ENCODE measurements around the gene SH3TC2. TPM values are rescaled to one million over a fixed set of nuclear protein-coding genes. Genes with fewer than 3 reads are reported as not detected.

Gene SH3TC2
- total RNA-seq, 1 donor from 2014 or later = 5.7 TPM

GRCh38 chr5:149045089-149045460 is 17.8 kb downstream of the SH3TC2 start:
- no peaks in the 10 kb centered on the region for H3K27me3 ChIP-seq (ENCODE audit: control insufficient read depth in 3 of 3, insufficient read depth in 3 of 3, low read length in 3 of 3)

GRCh38 chr5:149044453-149045088 is 18.3 kb downstream of the SH3TC2 start:
- H3K36me3 ChIP-seq (ENCODE audit: control insufficient read depth in 3 of 3, insufficient read depth in 3 of 3, low read length in 3 of 3) = no peaks in the 10 kb centered on the region
- H3K27me3 ChIP-seq (ENCODE audit: control insufficient read depth in 3 of 3, insufficient read depth in 3 of 3, low read length in 3 of 3) = no peaks in the 10 kb centered on the region
- no peak overlapping the region for H3K27ac ChIP-seq (ENCODE audit: low read depth, low read length)
- H3K4me1 ChIP-seq (ENCODE audit: control insufficient read depth in 3 of 3, insufficient read depth in 3 of 3, low read length in 3 of 3) = peaks cover 0 to 2% (median 0%) of the 10 kb centered on the region in 3 donors
- no peak overlapping the region for H3K4me3 ChIP-seq (ENCODE audit: low read length in 3 of 3)
- H3K9me3 ChIP-seq (ENCODE audit: control insufficient read depth in 3 of 3, low read length in 3 of 3) = no peaks in the 10 kb centered on the region
- no peak overlapping the region for H3K9ac ChIP-seq (ENCODE audit: low read depth in 1 of 3, low read length in 3 of 3)

More at GRCh38 chr5:149045089-149045460, 17.8 kb downstream of the SH3TC2 start:
- peaks cover 0 to 2% (median 0%) of the 10 kb centered on the region in 3 donors for H3K4me1 ChIP-seq (ENCODE audit: control insufficient read depth in 3 of 3, insufficient read depth in 3 of 3, low read length in 3 of 3)
- H3K27ac ChIP-seq (ENCODE audit: low read depth, low read length) = no peak overlapping the region
- H3K9me3 ChIP-seq (ENCODE audit: control insufficient read depth in 3 of 3, low read length in 3 of 3) = no peaks in the 10 kb centered on the region
- no peaks in the 10 kb centered on the region for H3K36me3 ChIP-seq (ENCODE audit: control insufficient read depth in 3 of 3, insufficient read depth in 3 of 3, low read length in 3 of 3)
- no peak overlapping the region for H3K4me3 ChIP-seq (ENCODE audit: low read length in 3 of 3)
- no peak overlapping the region for H3K9ac ChIP-seq (ENCODE audit: low read depth in 1 of 3, low read length in 3 of 3)

- Histone ChIP-seq H3K27ac (ENCODE audit: low read depth, low read length) (no peak overlapping the region), H3K4me3 (ENCODE audit: low read length in 3 of 3) (no peak overlapping the region), H3K9ac (ENCODE audit: low read depth in 1 of 3, low read length in 3 of 3) (no peak overlapping the region), H3K27me3 (ENCODE audit: control insufficient read depth in 3 of 3, insufficient read depth in 3 of 3, low read length in 3 of 3) (no peaks in the 10 kb centered on the region), H3K4me1 (ENCODE audit: control insufficient read depth in 3 of 3, insufficient read depth in 3 of 3, low read length in 3 of 3) (peaks cover 0 to 2% (median 0%) of the 10 kb centered on the region in 3 donors), H3K36me3 (ENCODE audit: control insufficient read depth in 3 of 3, insufficient read depth in 3 of 3, low read length in 3 of 3) (no peaks in the 10 kb centered on the region), H3K9me3 (ENCODE audit: control insufficient read depth in 3 of 3, low read length in 3 of 3) (no peaks in the 10 kb centered on the region)
These were observed 19.2 kb downstream of the SH3TC2 start for GRCh38 chr5:149043641-149044040.

GRCh38 chr5:149042865-149043264 is 20.0 kb downstream of the SH3TC2 start:
- H3K27ac ChIP-seq (ENCODE audit: low read depth, low read length) = no peak overlapping the region
- H3K9ac ChIP-seq (ENCODE audit: low read depth in 1 of 3, low read length in 3 of 3) = no peak overlapping the region
- H3K4me1 ChIP-seq (ENCODE audit: control insufficient read depth in 3 of 3, insufficient read depth in 3 of 3, low read length in 3 of 3) = peaks cover 0 to 2% (median 2%) of the 10 kb centered on the region in 3 donors
- H3K9me3 ChIP-seq (ENCODE audit: control insufficient read depth in 3 of 3, low read length in 3 of 3) = no peaks in the 10 kb centered on the region
- H3K27me3 ChIP-seq (ENCODE audit: control insufficient read depth in 3 of 3, insufficient read depth in 3 of 3, low read length in 3 of 3) = no peaks in the 10 kb centered on the region
- no peak overlapping the region for H3K4me3 ChIP-seq (ENCODE audit: low read length in 3 of 3)
- H3K36me3 ChIP-seq (ENCODE audit: control insufficient read depth in 3 of 3, insufficient read depth in 3 of 3, low read length in 3 of 3) = no peaks in the 10 kb centered on the region

GRCh38 chr5:149041242-149041641 is 21.6 kb downstream of the SH3TC2 start:
- Histone ChIP-seq H3K27ac (ENCODE audit: low read depth, low read length) (no peak overlapping the region), H3K4me3 (ENCODE audit: low read length in 3 of 3) (no peak overlapping the region), H3K36me3 (ENCODE audit: control insufficient read depth in 3 of 3, insufficient read depth in 3 of 3, low read length in 3 of 3) (no peaks in the 10 kb centered on the region), H3K4me1 (ENCODE audit: control insufficient read depth in 3 of 3, insufficient read depth in 3 of 3, low read length in 3 of 3) (peaks cover 0 to 6% (median 5%) of the 10 kb centered on the region in 3 donors), H3K9me3 (ENCODE audit: control insufficient read depth in 3 of 3, low read length in 3 of 3) (no peaks in the 10 kb centered on the region), H3K27me3 (ENCODE audit: control insufficient read depth in 3 of 3, insufficient read depth in 3 of 3, low read length in 3 of 3) (no peaks in the 10 kb centered on the region), H3K9ac (ENCODE audit: low read depth in 1 of 3, low read length in 3 of 3) (no peak overlapping the region)

- H3K27me3 ChIP-seq (ENCODE audit: control insufficient read depth in 3 of 3, insufficient read depth in 3 of 3, low read length in 3 of 3) = no peaks in the 10 kb centered on the region
- H3K4me1 ChIP-seq (ENCODE audit: control insufficient read depth in 3 of 3, insufficient read depth in 3 of 3, low read length in 3 of 3) = peaks cover 0 to 8% (median 6%) of the 10 kb centered on the region in 3 donors
- H3K9me3 ChIP-seq (ENCODE audit: control insufficient read depth in 3 of 3, low read length in 3 of 3) = no peaks in the 10 kb centered on the region
- H3K27ac ChIP-seq (ENCODE audit: low read depth, low read length) = peak overlapping the region; percentile 33
- H3K4me3 ChIP-seq (ENCODE audit: low read length in 3 of 3) = no peak overlapping the region
- no peaks in the 10 kb centered on the region for H3K36me3 ChIP-seq (ENCODE audit: control insufficient read depth in 3 of 3, insufficient read depth in 3 of 3, low read length in 3 of 3)
- no peak overlapping the region for H3K9ac ChIP-seq (ENCODE audit: low read depth in 1 of 3, low read length in 3 of 3)
These were observed 22.4 kb downstream of the SH3TC2 start for GRCh38 chr5:149040421-149040820.

- Histone ChIP-seq H3K27ac (ENCODE audit: low read depth, low read length) (peak overlapping the region; percentile 33), H3K4me1 (ENCODE audit: control insufficient read depth in 3 of 3, insufficient read depth in 3 of 3, low read length in 3 of 3) (peaks cover 0 to 8% (median 6%) of the 10 kb centered on the region in 3 donors), H3K9ac (ENCODE audit: low read depth in 1 of 3, low read length in 3 of 3) (no peak overlapping the region), H3K36me3 (ENCODE audit: control insufficient read depth in 3 of 3, insufficient read depth in 3 of 3, low read length in 3 of 3) (no peaks in the 10 kb centered on the region), H3K9me3 (ENCODE audit: control insufficient read depth in 3 of 3, low read length in 3 of 3) (no peaks in the 10 kb centered on the region), H3K27me3 (ENCODE audit: control insufficient read depth in 3 of 3, insufficient read depth in 3 of 3, low read length in 3 of 3) (no peaks in the 10 kb centered on the region), H3K4me3 (ENCODE audit: low read length in 3 of 3) (no peak overlapping the region)
These were observed 23.4 kb downstream of the SH3TC2 start for GRCh38 chr5:149039506-149039905.

GRCh38 chr5:149038336-149039080 is 24.4 kb downstream of the SH3TC2 start:
- no peaks in the 10 kb centered on the region for H3K9me3 ChIP-seq (ENCODE audit: control insufficient read depth in 3 of 3, low read length in 3 of 3)
- peaks cover 0 to 8% (median 6%) of the 10 kb centered on the region in 3 donors for H3K4me1 ChIP-seq (ENCODE audit: control insufficient read depth in 3 of 3, insufficient read depth in 3 of 3, low read length in 3 of 3)
- H3K27me3 ChIP-seq (ENCODE audit: control insufficient read depth in 3 of 3, insufficient read depth in 3 of 3, low read length in 3 of 3) = no peaks in the 10 kb centered on the region
- no peaks in the 10 kb centered on the region for H3K36me3 ChIP-seq (ENCODE audit: control insufficient read depth in 3 of 3, insufficient read depth in 3 of 3, low read length in 3 of 3)
- no peak overlapping the region for H3K4me3 ChIP-seq (ENCODE audit: low read length in 3 of 3)
- H3K9ac ChIP-seq (ENCODE audit: low read depth in 1 of 3, low read length in 3 of 3) = no peak overlapping the region
- no peak overlapping the region for H3K27ac ChIP-seq (ENCODE audit: low read depth, low read length)

- Histone ChIP-seq H3K27me3 (ENCODE audit: control insufficient read depth in 3 of 3, insufficient read depth in 3 of 3, low read length in 3 of 3) (no peaks in the 10 kb centered on the region), H3K27ac (ENCODE audit: low read depth, low read length) (no peak overlapping the region), H3K4me1 (ENCODE audit: control insufficient read depth in 3 of 3, insufficient read depth in 3 of 3, low read length in 3 of 3) (peaks cover 0 to 8% (median 6%) of the 10 kb centered on the region in 3 donors), H3K9ac (ENCODE audit: low read depth in 1 of 3, low read length in 3 of 3) (no peak overlapping the region), H3K9me3 (ENCODE audit: control insufficient read depth in 3 of 3, low read length in 3 of 3) (no peaks in the 10 kb centered on the region), H3K36me3 (ENCODE audit: control insufficient read depth in 3 of 3, insufficient read depth in 3 of 3, low read length in 3 of 3) (no peaks in the 10 kb centered on the region), H3K4me3 (ENCODE audit: low read length in 3 of 3) (no peak overlapping the region)
These were observed 25.0 kb downstream of the SH3TC2 start for GRCh38 chr5:149037817-149038216.

GRCh38 chr5:149036970-149037369 is 25.9 kb downstream of the SH3TC2 start:
- H3K27me3 ChIP-seq (ENCODE audit: control insufficient read depth in 3 of 3, insufficient read depth in 3 of 3, low read length in 3 of 3) = no peaks in the 10 kb centered on the region
- peaks cover 0 to 8% (median 6%) of the 10 kb centered on the region in 3 donors for H3K4me1 ChIP-seq (ENCODE audit: control insufficient read depth in 3 of 3, insufficient read depth in 3 of 3, low read length in 3 of 3)
- H3K9me3 ChIP-seq (ENCODE audit: control insufficient read depth in 3 of 3, low read length in 3 of 3) = no peaks in the 10 kb centered on the region
- H3K9ac ChIP-seq (ENCODE audit: low read depth in 1 of 3, low read length in 3 of 3) = no peak overlapping the region
- no peaks in the 10 kb centered on the region for H3K36me3 ChIP-seq (ENCODE audit: control insufficient read depth in 3 of 3, insufficient read depth in 3 of 3, low read length in 3 of 3)
- H3K4me3 ChIP-seq (ENCODE audit: low read length in 3 of 3) = no peak overlapping the region
- H3K27ac ChIP-seq (ENCODE audit: low read depth, low read length) = no peak overlapping the region

All from skeletal muscle tissue (tissue), 4 donors.